Mucosa of descending colon (tissue), 3 donors: Measurements from ENCODE around the gene SCN3A. TPM values are rescaled to one million over a fixed set of nuclear protein-coding genes. Genes with fewer than 3 reads are reported as not detected.
A peak's percentile ranks its signal among the peaks of the same experiment; 100 is the strongest.

Experiments
- ATAC-seq: fragments of 200-7000 bp; cut with Tn5 transposase; one replicate; pipeline ENCODE4 v1.9.1; 2020; ENCODE audit warnings: mild to moderate bottlenecking, moderate library complexity
- DNase-seq, 3 donors: peaks; one replicate each; pipeline ENCODE4 v3.0.0-alpha.2; 2020
- H3K36me3 ChIP-seq: fragments of 200-600 bp; one replicate; pipeline ENCODE4 v1.8.0; 2021; ENCODE audit warnings: low read depth, mild to moderate bottlenecking
- H3K4me1 ChIP-seq: fragments of 200-600 bp; one replicate; pipeline ENCODE4 v1.8.0; 2021; ENCODE audit warnings: low read depth, mild to moderate bottlenecking
- H3K4me3 ChIP-seq: fragments of 200-600 bp; one replicate; pipeline ENCODE4 v1.8.0; 2021; ENCODE audit warnings: mild to moderate bottlenecking
- H3K9me3 ChIP-seq: fragments of 200-600 bp; one replicate; pipeline ENCODE4 v1.8.0; 2021; ENCODE audit warnings: mild to moderate bottlenecking
- intact Hi-C, 2 donors: fragments of 100-400 bp; cut with DNase I in 1 of 2; cut with micrococcal nuclease in 1 of 2; formaldehyde crosslinking; loops; one replicate each; pipeline versions ENCODE4 v1.11.0 to v1.11.1; 2022; cut with DNase I, micrococcal nuclease
- total RNA-seq, 3 donors: library from RNA; stranded (reverse); fragmentation: NEBNext Ultra II Directional in 2 of 3; extraction: Animal tissue kit (Norgen Biotek cat#: 25700) in 2 of 3; gene quantifications; one replicate each; pipeline versions ENCODE4 v1.2.1 to v1.2.4, GENCODE V29; 2021 to 2023
- TF ChIP-seq, protein P1 (sequence below): fragments of 200-600 bp; IDR thresholded peaks from one replicate; pipeline ENCODE4 v1.8.0; 2022; ENCODE audit warnings: antibody characterized with exemption, mild to moderate bottlenecking
- donor health status: DM: no; HTN: no; CAD: no; lungs with moderate emphysema.
- donor health status: DM: no; HTN: no; CAD: no.
- donor health status: DM: no; HTN: yes; CAD: no.

Gene SCN3A
- total RNA-seq, 3 donors from 2014 or later: 1.1 to 2.6 (median 2.1) TPM

DNA sequence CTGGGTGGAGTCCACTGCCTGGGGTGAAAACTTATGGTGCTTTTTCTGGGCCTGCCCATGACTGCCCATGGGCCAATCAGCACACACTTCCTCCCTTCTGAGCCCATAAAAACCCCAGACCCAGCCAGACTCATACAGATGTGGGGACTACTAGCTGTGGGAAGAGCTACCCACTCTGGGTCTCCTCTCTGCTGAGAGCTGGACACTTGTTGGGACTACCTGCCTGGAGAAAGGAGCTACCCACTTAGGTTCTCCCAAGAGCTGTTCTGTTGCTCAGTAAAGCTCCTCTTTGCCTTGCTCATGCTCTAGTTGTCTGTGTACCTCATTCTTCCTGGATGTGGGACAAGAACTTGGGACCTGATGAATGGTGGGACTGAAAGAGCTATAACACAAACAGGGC is 129.0 kb downstream of the SCN3A start:
- TF ChIP-seq, protein P1, sequence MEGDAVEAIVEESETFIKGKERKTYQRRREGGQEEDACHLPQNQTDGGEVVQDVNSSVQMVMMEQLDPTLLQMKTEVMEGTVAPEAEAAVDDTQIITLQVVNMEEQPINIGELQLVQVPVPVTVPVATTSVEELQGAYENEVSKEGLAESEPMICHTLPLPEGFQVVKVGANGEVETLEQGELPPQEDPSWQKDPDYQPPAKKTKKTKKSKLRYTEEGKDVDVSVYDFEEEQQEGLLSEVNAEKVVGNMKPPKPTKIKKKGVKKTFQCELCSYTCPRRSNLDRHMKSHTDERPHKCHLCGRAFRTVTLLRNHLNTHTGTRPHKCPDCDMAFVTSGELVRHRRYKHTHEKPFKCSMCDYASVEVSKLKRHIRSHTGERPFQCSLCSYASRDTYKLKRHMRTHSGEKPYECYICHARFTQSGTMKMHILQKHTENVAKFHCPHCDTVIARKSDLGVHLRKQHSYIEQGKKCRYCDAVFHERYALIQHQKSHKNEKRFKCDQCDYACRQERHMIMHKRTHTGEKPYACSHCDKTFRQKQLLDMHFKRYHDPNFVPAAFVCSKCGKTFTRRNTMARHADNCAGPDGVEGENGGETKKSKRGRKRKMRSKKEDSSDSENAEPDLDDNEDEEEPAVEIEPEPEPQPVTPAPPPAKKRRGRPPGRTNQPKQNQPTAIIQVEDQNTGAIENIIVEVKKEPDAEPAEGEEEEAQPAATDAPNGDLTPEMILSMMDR: no peak
- no peak for ATAC-seq
- no peaks in the 10 kb centered on the region for H3K36me3 ChIP-seq
- no peak for DNase-seq
- H3K9me3 ChIP-seq: no peaks in the 10 kb centered on the region
- no peak overlapping the region for H3K4me3 ChIP-seq
- no peaks in the 10 kb centered on the region for H3K4me1 ChIP-seq
- intact Hi-C loops: no loop called here

DNA sequence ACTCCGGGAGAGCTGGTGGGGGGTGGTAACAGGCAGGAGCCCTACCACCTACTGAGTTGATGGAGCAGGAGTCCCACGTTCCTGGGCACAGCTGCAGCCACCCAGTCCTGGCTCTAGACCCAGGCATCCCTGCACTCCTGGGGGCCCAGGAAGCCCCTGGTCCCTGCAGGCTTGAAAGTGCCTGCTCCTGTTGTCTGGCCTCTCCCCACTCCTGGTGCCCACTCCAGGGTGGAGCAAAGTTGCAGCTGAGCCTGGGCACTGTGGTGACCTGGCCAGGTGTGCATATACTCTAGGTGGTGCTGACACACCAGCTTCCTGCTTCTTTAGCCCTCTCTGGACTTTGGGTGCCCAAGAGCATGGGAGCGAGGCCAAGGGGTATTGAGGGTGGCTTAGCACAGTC is 129.5 kb downstream of the SCN3A start:
- DNase-seq (no peak), ATAC-seq (peak; percentile 12)
- no peaks in the 10 kb centered on the region for H3K9me3 ChIP-seq
- no peak overlapping the region for H3K4me3 ChIP-seq
- intact Hi-C loops: no loop called here
- no peaks in the 10 kb centered on the region for H3K36me3 ChIP-seq
- no peaks in the 10 kb centered on the region for H3K4me1 ChIP-seq
- TF ChIP-seq, protein P1: no peak

DNA sequence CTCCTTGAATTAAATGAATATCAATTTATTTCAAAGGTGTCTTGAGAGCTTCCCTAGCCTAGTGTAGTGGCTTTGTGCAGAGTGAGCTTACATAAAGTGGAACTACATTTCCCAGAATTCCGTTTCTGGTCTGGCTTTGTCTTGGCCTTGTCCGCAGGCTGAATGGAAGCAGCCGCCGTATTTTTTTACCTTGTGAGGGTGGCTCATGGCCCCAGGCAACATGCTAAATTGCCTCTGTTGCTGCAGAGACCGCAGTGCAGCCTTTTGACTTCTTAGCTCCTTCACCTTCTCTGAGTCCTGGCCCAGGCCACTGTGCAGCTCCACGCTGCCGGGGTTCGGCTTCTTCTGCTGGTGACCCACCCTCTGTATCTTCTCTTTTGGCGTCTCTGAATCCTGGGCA is 133.8 kb downstream of the SCN3A start:
- H3K4me1 ChIP-seq: no peaks in the 10 kb centered on the region
- ATAC-seq (no peak), DNase-seq (no peak)
- H3K36me3 ChIP-seq: no peaks in the 10 kb centered on the region
- TF ChIP-seq, protein P1: no peak
- H3K9me3 ChIP-seq: no peaks in the 10 kb centered on the region
- intact Hi-C loops: no loop called here
- no peak overlapping the region for H3K4me3 ChIP-seq

DNA sequence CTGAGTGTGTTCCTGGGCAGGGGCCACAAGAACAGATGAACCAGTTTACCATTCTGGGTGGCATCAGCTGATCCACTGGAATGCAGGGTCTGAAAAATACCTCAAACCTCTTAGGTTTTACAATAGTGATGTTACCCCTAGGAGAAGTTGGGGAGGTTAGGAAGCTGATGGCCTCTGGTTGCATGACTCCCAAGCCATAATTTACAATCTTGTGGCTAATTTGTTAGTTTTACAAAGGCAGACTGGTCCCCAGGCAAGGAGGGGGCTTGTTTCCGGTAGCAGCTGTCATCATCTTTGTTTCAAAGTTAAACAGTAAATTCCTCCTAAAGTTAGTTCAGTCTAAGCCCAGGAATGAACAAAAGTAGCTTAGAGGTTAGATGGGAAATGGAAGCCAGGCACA is 134.7 kb downstream of the SCN3A start:
- no peak overlapping the region for H3K4me3 ChIP-seq
- intact Hi-C loops: no loop called here
- TF ChIP-seq, protein P1: no peak
- no peaks in the 10 kb centered on the region for H3K36me3 ChIP-seq
- H3K9me3 ChIP-seq: no peaks in the 10 kb centered on the region
- DNase-seq (no peak), ATAC-seq (no peak)
- H3K4me1 ChIP-seq: no peaks in the 10 kb centered on the region

GRCh38 chr2:165068487-165068757 is 135.4 kb downstream of the SCN3A start:
- intact Hi-C loops: no loop called here
- Histone ChIP-seq H3K9me3 (no peaks in the 10 kb centered on the region), H3K36me3 (no peaks in the 10 kb centered on the region), H3K4me1 (no peaks in the 10 kb centered on the region), H3K4me3 (no peak overlapping the region)
- DNase-seq: no peak
- TF ChIP-seq, protein P1: no peak
- no peak for ATAC-seq
